Measurements from ENCODE around the gene IL22RA1. TPM values are rescaled to one million over a fixed set of nuclear protein-coding genes. Genes with fewer than 3 reads are reported as not detected.

Gene IL22RA1
- total RNA-seq, 6 experiments from 2014 or later: not detected

GRCh38 chr1:24165500-24165899 is 22.6 kb upstream of the IL22RA1 start:
- Mint-ChIP-seq H3K4me1 (ENCODE audit: low read depth) (no peaks in the 10 kb centered on the region), H3K9me3 (no peaks in the 10 kb centered on the region), H3K4me3 (no peak overlapping the region), H3K36me3 (ENCODE audit: low read depth) (no peaks in the 10 kb centered on the region), H3K27me3 (ENCODE audit: insufficient read depth) (peaks cover 55% of the 10 kb centered on the region), H3K27ac (no peak overlapping the region)
- DNase-seq: no peak
- TF ChIP-seq CTCF (IDR thresholded peaks at IDR 0.05): no peak

- H3K27me3 Mint-ChIP-seq (ENCODE audit: insufficient read depth): peaks cover 52% of the 10 kb centered on the region
- H3K9me3 Mint-ChIP-seq: no peaks in the 10 kb centered on the region
- no peak overlapping the region for H3K27ac Mint-ChIP-seq
- TF ChIP-seq CTCF (IDR thresholded peaks at IDR 0.05): no peak
- H3K4me3 Mint-ChIP-seq: no peak overlapping the region
- no peaks in the 10 kb centered on the region for H3K4me1 Mint-ChIP-seq (ENCODE audit: low read depth)
- no peak for DNase-seq
- H3K36me3 Mint-ChIP-seq (ENCODE audit: low read depth): no peaks in the 10 kb centered on the region
Observed at GRCh38 chr1:24164004-24164403, 21.1 kb upstream of the IL22RA1 start.

- peaks cover 61% of the 10 kb centered on the region for H3K27me3 Mint-ChIP-seq (ENCODE audit: insufficient read depth)
- no peaks in the 10 kb centered on the region for H3K36me3 Mint-ChIP-seq (ENCODE audit: low read depth)
- TF ChIP-seq CTCF (IDR thresholded peaks at IDR 0.05): no peak
- H3K9me3 Mint-ChIP-seq: no peaks in the 10 kb centered on the region
- no peak overlapping the region for H3K27ac Mint-ChIP-seq
- H3K4me1 Mint-ChIP-seq (ENCODE audit: low read depth): no peaks in the 10 kb centered on the region
- no peak overlapping the region for H3K4me3 Mint-ChIP-seq
- no peak for DNase-seq
Observed at GRCh38 chr1:24162201-24162600, 19.3 kb upstream of the IL22RA1 start.

GRCh38 chr1:24161270-24161669 is 18.3 kb upstream of the IL22RA1 start:
- TF ChIP-seq CTCF (IDR thresholded peaks at IDR 0.05): no peak
- H3K4me3 Mint-ChIP-seq: no peak overlapping the region
- peaks cover 52% of the 10 kb centered on the region for H3K27me3 Mint-ChIP-seq (ENCODE audit: insufficient read depth)
- H3K4me1 Mint-ChIP-seq (ENCODE audit: low read depth): no peaks in the 10 kb centered on the region
- H3K36me3 Mint-ChIP-seq (ENCODE audit: low read depth): no peaks in the 10 kb centered on the region
- no peak for DNase-seq
- no peak overlapping the region for H3K27ac Mint-ChIP-seq
- no peaks in the 10 kb centered on the region for H3K9me3 Mint-ChIP-seq

GRCh38 chr1:24159366-24159765 is 16.4 kb upstream of the IL22RA1 start:
- Mint-ChIP-seq H3K27ac (no peak overlapping the region), H3K36me3 (ENCODE audit: low read depth) (no peaks in the 10 kb centered on the region), H3K4me1 (ENCODE audit: low read depth) (no peaks in the 10 kb centered on the region), H3K9me3 (no peaks in the 10 kb centered on the region), H3K27me3 (ENCODE audit: insufficient read depth) (peaks cover 37% of the 10 kb centered on the region), H3K4me3 (no peak overlapping the region)
- TF ChIP-seq CTCF (IDR thresholded peaks at IDR 0.05): no peak
- DNase-seq: no peak

GRCh38 chr1:24157918-24158481 is 15.1 kb upstream of the IL22RA1 start:
- H3K27me3 Mint-ChIP-seq (ENCODE audit: insufficient read depth): peaks cover 39% of the 10 kb centered on the region
- no peaks in the 10 kb centered on the region for H3K9me3 Mint-ChIP-seq
- no peaks in the 10 kb centered on the region for H3K4me1 Mint-ChIP-seq (ENCODE audit: low read depth)
- DNase-seq: peak; percentile 10
- no peaks in the 10 kb centered on the region for H3K36me3 Mint-ChIP-seq (ENCODE audit: low read depth)
- peak; percentile 64 for TF ChIP-seq CTCF (IDR thresholded peaks at IDR 0.05)
- H3K27ac Mint-ChIP-seq: no peak overlapping the region
- H3K4me3 Mint-ChIP-seq: no peak overlapping the region

Data from HFFc6 (cell line).